Neuronal stem cell (in vitro differentiated cells): ENCODE results near the gene RNGTT.

ENCODE experiments used
- DNase-seq: peaks from one replicate; pipeline ENCODE4 v3.0.0-alpha.2; 2013; ENCODE audit warnings: low spot score
- H2AFZ ChIP-seq: one replicate; pipeline ENCODE4 v1.6.1; 2013; ENCODE audit warnings: mild to moderate bottlenecking, low read length, inconsistent platforms
- H2AK5ac ChIP-seq: 2 replicates; pipeline ENCODE4 v1.6.1; 2013; ENCODE audit warnings: low read depth, mild to moderate bottlenecking, inconsistent platforms, low read length, moderate library complexity, mixed read lengths
- H2BK120ac ChIP-seq: 2 replicates; pipeline ENCODE4 v1.6.1; 2013; ENCODE audit warnings: low read depth, mild to moderate bottlenecking, inconsistent platforms, low read length, moderate library complexity, mixed read lengths
- H2BK12ac ChIP-seq: one replicate; pipeline ENCODE4 v1.6.1; 2013; ENCODE audit warnings: low read length, inconsistent platforms
- H2BK15ac ChIP-seq: 2 replicates; pipeline ENCODE4 v1.6.1; 2013; ENCODE audit warnings: mild to moderate bottlenecking, low read length, inconsistent platforms, mixed read lengths
- H2BK5ac ChIP-seq: one replicate; pipeline ENCODE4 v1.6.1; 2013; ENCODE audit warnings: inconsistent platforms, mild to moderate bottlenecking, low read length, moderate library complexity
- H3K14ac ChIP-seq: one replicate; pipeline ENCODE4 v1.6.1; 2013; ENCODE audit warnings: low read length, inconsistent platforms
- H3K18ac ChIP-seq: 2 replicates; pipeline ENCODE4 v1.6.1; 2013; ENCODE audit warnings: low read length, inconsistent platforms
- H3K23ac ChIP-seq: 2 replicates; pipeline ENCODE4 v1.6.1; 2013; ENCODE audit warnings: low read depth, mild to moderate bottlenecking, mixed read lengths, low read length, inconsistent platforms; ENCODE audit not compliant: poor library complexity
- H3K27ac ChIP-seq: replicated peaks from 3 replicates; pipeline ENCODE4 v1.5.1; 2013; ENCODE audit warnings: low read length, inconsistent platforms
- H3K27me3 ChIP-seq, 3 experiments: 2 replicates each; pipeline ENCODE4 v1.6.1; 2013; ENCODE audit warnings: low read length in 3 of 3, mild to moderate bottlenecking in 2 of 3, inconsistent platforms in 1 of 3, low read depth in 1 of 3, mixed read lengths in 1 of 3, moderate library complexity in 1 of 3; ENCODE audit not compliant: control insufficient read depth in 3 of 3, insufficient read depth in 3 of 3
- H3K36me3 ChIP-seq, 2 donors: replicated peaks in 1 of 2; 2 replicates each; pipeline ENCODE4 v1.6.1; 2013; ENCODE audit warnings: low read length in 2 of 2; ENCODE audit not compliant: control insufficient read depth in 2 of 2, insufficient read depth in 2 of 2
- H3K4ac ChIP-seq: 2 replicates; pipeline ENCODE4 v1.6.1; 2013; ENCODE audit warnings: inconsistent platforms, mild to moderate bottlenecking, low read length, moderate library complexity
- H3K4me1 ChIP-seq, 2 donors: 1 replicate in 1 of 2; 2 replicates in 1 of 2; pipeline ENCODE4 v1.6.1; 2013; ENCODE audit warnings: low read length in 2 of 2, low read depth in 1 of 2; ENCODE audit not compliant: control insufficient read depth in 2 of 2, insufficient read depth in 1 of 2
- H3K4me2 ChIP-seq: one replicate; pipeline ENCODE4 v1.6.1; 2013; ENCODE audit warnings: mild to moderate bottlenecking, low read length, inconsistent platforms; ENCODE audit not compliant: insufficient read depth, poor library complexity, severe bottlenecking
- H3K4me3 ChIP-seq, 2 donors: 2 replicates each; pipeline ENCODE4 v1.5.1; 2013; ENCODE audit warnings: low read length in 2 of 2, mild to moderate bottlenecking in 2 of 2, inconsistent platforms in 1 of 2, moderate library complexity in 1 of 2
- H3K79me1 ChIP-seq: one replicate; pipeline ENCODE4 v1.6.1; 2013; ENCODE audit warnings: low read depth, mild to moderate bottlenecking, inconsistent platforms, low read length, moderate library complexity
- H3K9ac ChIP-seq: one replicate; pipeline ENCODE4 v1.6.1; 2013; ENCODE audit warnings: mild to moderate bottlenecking, low read depth, low read length, inconsistent platforms; ENCODE audit not compliant: poor library complexity
- H3K9me3 ChIP-seq, 2 donors: replicated peaks in 1 of 2; 2 replicates each; pipeline versions ENCODE3 to v1.6.1; 2013; ENCODE audit warnings: low read length in 2 of 2, mild to moderate bottlenecking in 2 of 2, inconsistent platforms in 1 of 2, low read depth in 1 of 2, mixed read lengths in 1 of 2, moderate library complexity in 1 of 2; ENCODE audit not compliant: control insufficient read depth in 2 of 2, insufficient read depth in 1 of 2
- H4K8ac ChIP-seq: one replicate; pipeline ENCODE4 v1.6.1; 2013; ENCODE audit warnings: low read depth, mild to moderate bottlenecking, inconsistent platforms, low read length, moderate library complexity
- H4K91ac ChIP-seq: one replicate; pipeline ENCODE4 v1.6.1; 2013; ENCODE audit warnings: low read length, low read depth, mild to moderate bottlenecking, inconsistent platforms; ENCODE audit not compliant: poor library complexity
- WGBS, 2 donors: extraction: QIAGEN DNeasy Blood & Tissue Kit; methylation state at CpG; one replicate each; pipeline ENCODE4 v1.1.7; 2013; ENCODE audit warnings: missing lambda C conversion rate in 2 of 2, mixed read lengths in 1 of 2; ENCODE audit not compliant: insufficient read length in 2 of 2, insufficient replicate concordance in 1 of 2; ENCODE audit errors: extremely low coverage in 2 of 2; 5-methylcytosine and 5-hydroxymethylcytosine counted together

RNGTT gene

GRCh38 chr6:88670369-88670768 is 293.0 kb downstream of the RNGTT start:
- Histone ChIP-seq H2BK5ac (no peak overlapping the region), H4K8ac (no peak overlapping the region), H3K27ac (no peak overlapping the region), H2BK120ac (no peak overlapping the region), H2AFZ (no peak overlapping the region), H3K9ac (no peak overlapping the region), H2BK15ac (no peak overlapping the region), H3K4me1 (no peaks in the 10 kb centered on the region), H3K36me3 (no peaks in the 10 kb centered on the region), H3K9me3 (peaks cover 6 to 22% of the 10 kb centered on the region in 2 donors), H3K14ac (no peak overlapping the region), H2BK12ac (no peak overlapping the region), H2AK5ac (no peak overlapping the region), H4K91ac (no peak overlapping the region), H3K4ac (no peak overlapping the region), H3K4me2 (no peak overlapping the region), H3K23ac (no peak overlapping the region), H3K27me3 (no peaks in the 10 kb centered on the region), H3K18ac (no peak overlapping the region), H3K4me3 (no peak overlapping the region), H3K79me1 (no peaks in the 10 kb centered on the region)
- WGBS, 2 donors: no CpG with 5 or more reads among the region's 3 CpGs
- DNase-seq: no peak

- Histone ChIP-seq H3K4me2 (no peak overlapping the region), H2AFZ (no peak overlapping the region), H4K91ac (no peak overlapping the region), H3K23ac (no peak overlapping the region), H3K4me1 (no peaks in the 10 kb centered on the region), H3K9me3 (peaks cover 6 to 22% of the 10 kb centered on the region in 2 donors), H2AK5ac (no peak overlapping the region), H3K4me3 (no peak overlapping the region), H3K14ac (no peak overlapping the region), H3K4ac (no peak overlapping the region), H3K27ac (no peak overlapping the region), H2BK5ac (no peak overlapping the region), H3K36me3 (no peaks in the 10 kb centered on the region), H3K18ac (no peak overlapping the region), H2BK15ac (no peak overlapping the region), H2BK12ac (no peak overlapping the region), H3K27me3 (no peaks in the 10 kb centered on the region), H3K9ac (no peak overlapping the region), H3K79me1 (no peaks in the 10 kb centered on the region), H2BK120ac (no peak overlapping the region), H4K8ac (no peak overlapping the region)
- no CpG with 5 or more reads among the region's 4 CpGs for WGBS, 2 donors
- no peak for DNase-seq
These were observed 293.9 kb downstream of the RNGTT start for GRCh38 chr6:88669475-88669874.

GRCh38 chr6:88666901-88667300 is 296.5 kb downstream of the RNGTT start:
- H3K4me3 ChIP-seq: no peak overlapping the region
- peaks cover 12 to 29% of the 10 kb centered on the region in 2 donors for H3K9me3 ChIP-seq
- H3K4me1 ChIP-seq: no peaks in the 10 kb centered on the region
- H3K4ac ChIP-seq: no peak overlapping the region
- no peak overlapping the region for H2BK5ac ChIP-seq
- H4K8ac ChIP-seq: no peak overlapping the region
- H4K91ac ChIP-seq: no peak overlapping the region
- H2BK12ac ChIP-seq: no peak overlapping the region
- no peak overlapping the region for H2AFZ ChIP-seq
- H3K27me3 ChIP-seq: no peaks in the 10 kb centered on the region
- H2AK5ac ChIP-seq: no peak overlapping the region
- no peaks in the 10 kb centered on the region for H3K79me1 ChIP-seq
- H2BK15ac ChIP-seq: no peak overlapping the region
- no peak overlapping the region for H3K18ac ChIP-seq
- no peak overlapping the region for H3K23ac ChIP-seq
- H3K27ac ChIP-seq: no peak overlapping the region
- no peak overlapping the region for H2BK120ac ChIP-seq
- no peak overlapping the region for H3K14ac ChIP-seq
- DNase-seq: no peak
- WGBS, 2 donors: no CpG with 5 or more reads among the region's 5 CpGs
- H3K9ac ChIP-seq: no peak overlapping the region
- H3K4me2 ChIP-seq: no peak overlapping the region
- H3K36me3 ChIP-seq: no peaks in the 10 kb centered on the region

- H3K14ac ChIP-seq: no peak overlapping the region
- no peak overlapping the region for H4K91ac ChIP-seq
- H2AFZ ChIP-seq: no peak overlapping the region
- no peak overlapping the region for H3K27ac ChIP-seq
- H3K9me3 ChIP-seq: peaks cover 10 to 17% of the 10 kb centered on the region in 2 donors
- H3K9ac ChIP-seq: no peak overlapping the region
- no peak overlapping the region for H3K18ac ChIP-seq
- H2AK5ac ChIP-seq: no peak overlapping the region
- no peak overlapping the region for H3K4me2 ChIP-seq
- no peaks in the 10 kb centered on the region for H3K27me3 ChIP-seq
- no peak overlapping the region for H4K8ac ChIP-seq
- no peak overlapping the region for H3K4ac ChIP-seq
- no CpG with 5 or more reads among the region's 4 CpGs for WGBS, 2 donors
- no peaks in the 10 kb centered on the region for H3K79me1 ChIP-seq
- no peak overlapping the region for H3K23ac ChIP-seq
- no peak for DNase-seq
- H2BK120ac ChIP-seq: no peak overlapping the region
- no peak overlapping the region for H2BK5ac ChIP-seq
- H3K36me3 ChIP-seq: no peaks in the 10 kb centered on the region
- H3K4me1 ChIP-seq: no peaks in the 10 kb centered on the region
- H3K4me3 ChIP-seq: no peak overlapping the region
- no peak overlapping the region for H2BK15ac ChIP-seq
- no peak overlapping the region for H2BK12ac ChIP-seq
These were observed 298.3 kb downstream of the RNGTT start for GRCh38 chr6:88665131-88665530.
